Stimulated activated CD8-positive, alpha-beta memory T cell treated with anti-CD3 and anti-CD28 coated beads, Interleukin-12 subunit alpha, Interleukin-12 subunit beta, amount 100 ng/mL, for 1 hour (primary cell): ENCODE data around the gene PDE11A.

Experiments used
- DNase-seq: peaks from one replicate; pipeline ENCODE4 v3.0.0-alpha.2; 2020; ENCODE audit warnings: low read depth

The PDE11A gene

GRCh38 chr2:177597759-177598158 is 474.8 kb downstream of the PDE11A start:
- DNase-seq = no peak

GRCh38 chr2:177596866-177597265 is 475.7 kb downstream of the PDE11A start:
- DNase-seq = no peak

- no peak for DNase-seq
Observed at GRCh38 chr2:177595126-177595845, 477.3 kb downstream of the PDE11A start.

GRCh38 chr2:177593402-177593801 is 479.2 kb downstream of the PDE11A start:
- DNase-seq = no peak

- no peak for DNase-seq
Observed at GRCh38 chr2:177592945-177593344, 479.6 kb downstream of the PDE11A start.

- no peak for DNase-seq
Observed at GRCh38 chr2:177592397-177592796, 480.2 kb downstream of the PDE11A start.

GRCh38 chr2:177589186-177589585 is 483.4 kb downstream of the PDE11A start:
- no peak for DNase-seq

GRCh38 chr2:177588671-177589070 is 483.9 kb downstream of the PDE11A start:
- DNase-seq = no peak

- no peak for DNase-seq
Observed at GRCh38 chr2:177587371-177587770, 485.2 kb downstream of the PDE11A start.

GRCh38 chr2:177586154-177586553 is 486.4 kb downstream of the PDE11A start:
- DNase-seq = no peak

GRCh38 chr2:177585234-177585863 is 487.2 kb downstream of the PDE11A start:
- no peak for DNase-seq

- DNase-seq = no peak
Observed at GRCh38 chr2:177584030-177584692, 488.4 kb downstream of the PDE11A start.

GRCh38 chr2:177582000-177582399 is 490.6 kb downstream of the PDE11A start:
- no peak for DNase-seq

GRCh38 chr2:177579486-177580036 is 493.0 kb downstream of the PDE11A start:
- DNase-seq = no peak

- no peak for DNase-seq
Observed at GRCh38 chr2:177578454-177578853, 494.1 kb downstream of the PDE11A start.

- no peak for DNase-seq
Observed at GRCh38 chr2:177577075-177577474, 495.5 kb downstream of the PDE11A start.

GRCh38 chr2:177575358-177575757 is 497.2 kb downstream of the PDE11A start:
- no peak for DNase-seq

GRCh38 chr2:177574356-177574755 is 498.2 kb downstream of the PDE11A start:
- no peak for DNase-seq
